HG03025 (cell line): ENCODE measurements around the gene KANSL1.

Source experiments
- ATAC-seq: cut with Tn5 transposase; IDR thresholded peaks from one replicate; pipeline ENCODE4 v1.9.1; 2021; ENCODE audit warnings: mild to moderate bottlenecking, moderate library complexity; ENCODE audit not compliant: unreplicated experiment, low FRiP score

Gene KANSL1

GRCh38 chr17:46169913-46170638 is 23.2 kb downstream of the KANSL1 start:
- ATAC-seq, result no peak

- no peak for ATAC-seq
Measured at GRCh38 chr17:46167826-46168569, 25.2 kb downstream of the KANSL1 start.

GRCh38 chr17:46167267-46167666 is 26.0 kb downstream of the KANSL1 start:
- ATAC-seq, result no peak

- ATAC-seq, result no peak
Measured at GRCh38 chr17:46166692-46167249, 26.5 kb downstream of the KANSL1 start.

GRCh38 chr17:46163929-46164594 is 29.2 kb downstream of the KANSL1 start:
- ATAC-seq, result no peak

- ATAC-seq, result no peak
Measured at GRCh38 chr17:46163316-46163715, 29.9 kb downstream of the KANSL1 start.

GRCh38 chr17:46162866-46163265 is 30.4 kb downstream of the KANSL1 start:
- no peak for ATAC-seq

- no peak for ATAC-seq
Measured at GRCh38 chr17:46160169-46160568, 33.1 kb downstream of the KANSL1 start.

GRCh38 chr17:46159686-46160085 is 33.5 kb downstream of the KANSL1 start:
- no peak for ATAC-seq

- no peak for ATAC-seq
Measured at GRCh38 chr17:46158323-46159296, 34.6 kb downstream of the KANSL1 start.

- no peak for ATAC-seq
Measured at GRCh38 chr17:46157443-46158062, 35.7 kb downstream of the KANSL1 start.

GRCh38 chr17:46154151-46154816 is 38.9 kb downstream of the KANSL1 start:
- ATAC-seq, result no peak

- no peak for ATAC-seq
Measured at GRCh38 chr17:46152423-46152822, 40.8 kb downstream of the KANSL1 start.

- no peak for ATAC-seq
Measured at GRCh38 chr17:46151762-46152161, 41.5 kb downstream of the KANSL1 start.

GRCh38 chr17:46150216-46150963 is 42.8 kb downstream of the KANSL1 start:
- ATAC-seq, result no peak

- no peak for ATAC-seq
Measured at GRCh38 chr17:46148247-46148646, 45.0 kb downstream of the KANSL1 start.

- no peak for ATAC-seq
Measured at GRCh38 chr17:46147296-46147695, 45.9 kb downstream of the KANSL1 start.

- ATAC-seq, result no peak
Measured at GRCh38 chr17:46144246-46144645, 49.0 kb downstream of the KANSL1 start.
